Motor neuron (in vitro differentiated cells): Measurements from ENCODE around the gene NPFFR2. TPM values are rescaled to one million over a fixed set of nuclear protein-coding genes. Genes with fewer than 3 reads are reported as not detected.
"Not testable (repeated sequence)": the region's sequence is repeated elsewhere in the genome, so short reads cannot be mapped to it uniquely, and the experiment has no call there.

Experiments used
- ATAC-seq, 8 experiments: fragments of 200-7000 bp; cut with Tn5 transposase; replicated peaks in 6 of 8; 2 replicates each; pipeline ENCODE4 v1.8.0; 2021; ENCODE audit warnings: mild to moderate bottlenecking in 8 of 8, moderate library complexity in 8 of 8
- H3K27ac ChIP-seq, 2 donors: fragments of 250-450 bp; sonication (Bioruptor Pico); 2 replicates each; pipeline ENCODE4 v1.9.0; 2021; ENCODE audit warnings: antibody characterized with exemption in 2 of 2, mild to moderate bottlenecking in 2 of 2, moderate library complexity in 1 of 2
- H3K4me1 ChIP-seq, 2 donors: fragments of 250-450 bp; sonication (Bioruptor Pico); replicated peaks in 1 of 2; 2 replicates each; pipeline ENCODE4 v1.6.1; 2021; ENCODE audit warnings: antibody characterized with exemption in 2 of 2, mild to moderate bottlenecking in 2 of 2, moderate library complexity in 1 of 2
- H3K4me3 ChIP-seq, 5 donors: fragments of 250-450 bp; sonication (Bioruptor Pico); 2 replicates each; pipeline ENCODE4 v1.9.0; 2021; ENCODE audit warnings: antibody characterized with exemption in 5 of 5, mild to moderate bottlenecking in 5 of 5, moderate library complexity in 4 of 5
- WGBS, 10 experiments: fragments of 450-650 bp; shearing (Covaris generic); methylation state at CpG; one replicate each; pipeline ENCODE4 v1.0.0; 2022; 5-methylcytosine and 5-hydroxymethylcytosine counted together
- in situ Hi-C, 9 experiments: fragments of 400-800 bp; cut with MboI; loops; one replicate each; pipeline ENCODE4 v1.15.0; 2021; ENCODE audit warnings: low sequenced_read_pairs in 9 of 9, low pct_unique_long_range_greater_than_20kb in 2 of 9; ENCODE audit not compliant: unreplicated experiment in 9 of 9
- total RNA-seq, 8 experiments: library from RNA; unstranded; fragments of 300-600 nt; gene quantifications; 2 replicates each; pipeline versions ENCODE4 v1.2.3 to v1.2.4, GENCODE V29; 2022

NPFFR2 gene
- total RNA-seq, 8 experiments from 2014 or later, result 0.21 to 1.1 (median 0.37) TPM; not detected in 3

GRCh38 chr4:72076562-72076961 is 44.8 kb downstream of the NPFFR2 start:
- Histone ChIP-seq H3K4me1 (peaks cover 0 to 2% of the 10 kb centered on the region in 2 donors), H3K4me3 (no peak overlapping the region), H3K27ac (no peak overlapping the region)
- ATAC-seq, result peak in 4 of 8 experiments; percentile 24 to 91 (median 66)
- in situ Hi-C loops, result no loop called here

DNA sequence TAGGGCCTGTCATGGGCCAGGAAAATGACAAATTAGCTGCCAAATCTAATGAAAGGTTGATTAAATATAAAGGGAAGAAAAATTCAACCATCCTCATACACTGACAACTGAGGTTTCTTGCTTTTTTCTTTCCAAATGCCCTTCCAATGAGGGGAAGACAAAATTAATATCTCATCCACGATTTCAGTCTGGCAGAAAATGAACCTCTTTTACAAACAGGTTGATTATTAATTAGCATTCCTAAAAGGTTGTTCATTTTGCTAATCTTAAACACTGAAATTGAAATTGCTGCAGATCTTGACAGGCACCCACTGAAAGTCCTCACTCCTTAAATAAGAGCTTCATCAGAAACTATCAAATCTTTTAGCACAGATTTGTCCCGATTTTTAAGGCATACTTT is 45.5 kb downstream of the NPFFR2 start:
- no peaks in the 10 kb centered on the region for H3K4me1 ChIP-seq
- H3K27ac ChIP-seq, result no peak overlapping the region
- 0 to 83% (median 63%) methylated on average over 1 to 2 of the region's 2 CpGs for WGBS, 10 experiments
- in situ Hi-C loops, result no loop called here
- no peak for ATAC-seq
- H3K4me3 ChIP-seq, result no peak overlapping the region

DNA sequence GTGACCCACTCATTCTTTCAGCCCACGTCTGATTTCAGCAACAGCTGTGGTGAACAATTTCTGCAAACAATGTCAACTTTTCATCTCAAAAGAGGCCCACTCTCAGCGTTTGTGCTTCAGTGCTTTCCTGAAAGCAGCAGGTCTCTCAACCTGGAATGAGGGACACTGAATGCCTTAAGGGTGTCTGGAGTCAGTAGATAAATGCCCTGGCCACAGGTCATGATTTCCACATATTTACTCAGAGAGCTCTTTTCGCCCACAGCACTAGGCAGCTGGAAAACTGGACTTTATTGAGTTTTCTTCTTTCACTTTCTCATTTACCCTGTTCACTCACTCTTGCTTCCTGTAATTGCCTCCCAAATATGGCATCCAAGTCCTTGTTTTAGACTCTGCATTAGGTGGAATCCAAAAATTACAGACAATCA is 52.8 kb downstream of the NPFFR2 start:
- no peak overlapping the region for H3K27ac ChIP-seq
- no peak overlapping the region for H3K4me3 ChIP-seq
- peak in 2 of 8 experiments; percentile 43 to 46 for ATAC-seq
- WGBS, 10 experiments, result 0 to 86% (median 28%) methylated on average over 1 to 3 of the region's 3 CpGs; no CpG with 5 or more reads in 2 of the 10 experiments
- no peaks in the 10 kb centered on the region for H3K4me1 ChIP-seq
- in situ Hi-C loops, result no loop called here

GRCh38 chr4:72090606-72091005 is 58.8 kb downstream of the NPFFR2 start:
- in situ Hi-C loops, ATAC-seq, H3K4me1 ChIP-seq, H3K4me3 ChIP-seq, H3K27ac ChIP-seq: not testable (repeated sequence)
- WGBS, 10 experiments, result 0 to 100% (median 94%) methylated on average over 1 to 2 of the region's 2 CpGs; no CpG with 5 or more reads in 1 of the 10 experiments

GRCh38 chr4:72094059-72094797 is 62.4 kb downstream of the NPFFR2 start:
- no peak overlapping the region for H3K27ac ChIP-seq
- no peaks in the 10 kb centered on the region for H3K4me1 ChIP-seq
- no peak overlapping the region for H3K4me3 ChIP-seq
- 33 to 100% (median 82%) methylated on average over 1 to 3 of the region's 5 CpGs; no CpG with 5 or more reads in 2 of the 10 experiments for WGBS, 10 experiments
- in situ Hi-C loops, result no loop called here
- ATAC-seq, result peak in 4 of 8 experiments; percentile 21 to 55 (median 40)

DNA sequence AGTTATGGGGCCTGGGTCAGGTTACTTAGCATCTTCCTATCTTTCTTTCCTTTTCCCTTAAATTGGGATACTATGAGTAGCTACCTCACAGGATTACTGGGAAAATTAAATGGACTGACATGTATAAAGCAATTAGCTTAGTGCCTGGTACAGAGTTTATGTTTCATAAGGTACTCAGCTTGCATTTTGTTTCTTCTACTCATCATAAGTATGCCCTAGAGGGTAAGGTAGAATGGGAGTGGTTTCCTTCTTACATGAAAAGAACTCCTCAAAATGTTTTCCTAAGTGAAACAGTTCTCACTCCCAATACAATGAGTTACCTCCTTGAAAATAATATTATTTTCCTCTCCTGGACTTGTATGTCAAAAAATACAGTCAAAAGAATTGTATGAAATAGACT is 75.7 kb downstream of the NPFFR2 start:
- H3K27ac ChIP-seq, result no peak overlapping the region
- peaks cover 0 to 5% of the 10 kb centered on the region in 2 donors for H3K4me1 ChIP-seq
- H3K4me3 ChIP-seq, result no peak overlapping the region
- in situ Hi-C loops, result no loop called here
- no peak for ATAC-seq

- no peak overlapping the region for H3K27ac ChIP-seq
- H3K4me3 ChIP-seq, result no peak overlapping the region
- no peak for ATAC-seq
- in situ Hi-C loops, result no loop called here
- H3K4me1 ChIP-seq, result peaks cover 0 to 5% of the 10 kb centered on the region in 2 donors
- 0 to 100% (median 73%) methylated on average over 1 to 2 of the region's 2 CpGs for WGBS, 10 experiments
Observed at GRCh38 chr4:72109364-72109763, 77.6 kb downstream of the NPFFR2 start.

GRCh38 chr4:72109959-72110497 is 78.2 kb downstream of the NPFFR2 start:
- in situ Hi-C loops, result no loop called here
- H3K4me1 ChIP-seq, result peaks cover 0 to 5% of the 10 kb centered on the region in 2 donors
- no peak overlapping the region for H3K27ac ChIP-seq
- ATAC-seq, result no peak
- H3K4me3 ChIP-seq, result no peak overlapping the region
- 0 to 100% (median 89%) methylated on average over 1 to 2 of the region's 2 CpGs; no CpG with 5 or more reads in 3 of the 10 experiments for WGBS, 10 experiments

- Histone ChIP-seq H3K27ac (no peak overlapping the region), H3K4me1 (peaks cover 0 to 5% of the 10 kb centered on the region in 2 donors), H3K4me3 (no peak overlapping the region)
- peak in 5 of 8 experiments; percentile 50 to 74 (median 67) for ATAC-seq
- in situ Hi-C loops, result no loop called here
- 50 to 100% (median 82%) methylated on average over 1 of the region's 1 CpG; no CpG with 5 or more reads in 4 of the 10 experiments for WGBS, 10 experiments
Observed at GRCh38 chr4:72110886-72111285, 79.1 kb downstream of the NPFFR2 start.

DNA sequence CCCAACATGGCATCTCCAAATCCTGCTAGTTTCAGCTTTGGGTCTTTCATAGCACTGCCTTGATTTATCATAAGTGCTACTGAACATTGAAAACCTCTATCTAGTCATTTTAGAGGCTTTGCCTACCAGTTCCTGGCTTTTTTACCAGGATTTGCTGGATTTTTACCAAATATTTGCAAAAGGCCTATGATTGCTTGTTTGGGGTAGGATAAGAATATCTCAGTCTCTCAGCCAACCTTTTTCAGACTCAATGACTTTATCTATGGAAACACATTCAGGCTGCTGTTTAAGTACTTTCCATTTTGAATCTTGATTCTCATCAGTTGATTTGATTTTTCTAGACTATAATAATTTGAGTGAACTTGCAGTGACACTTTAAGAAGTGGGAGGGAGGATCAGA is 80.1 kb downstream of the NPFFR2 start:
- no peak for ATAC-seq
- H3K4me3 ChIP-seq, result no peak overlapping the region

GRCh38 chr4:72112514-72113156 is 80.8 kb downstream of the NPFFR2 start:
- ATAC-seq, result peak; percentile 57 to 95 (median 92)
- Histone ChIP-seq H3K4me1 (peaks cover 0 to 5% of the 10 kb centered on the region in 2 donors), H3K4me3 (no peak overlapping the region), H3K27ac (no peak overlapping the region)
- WGBS, 10 experiments, result 17 to 95% (median 50%) methylated on average over 1 to 3 of the region's 3 CpGs; no CpG with 5 or more reads in 1 of the 10 experiments
- in situ Hi-C loops, result no loop called here

More for the DNA sequence above, 80.1 kb downstream of the NPFFR2 start:
- H3K27ac ChIP-seq, result no peak overlapping the region
- H3K4me1 ChIP-seq, result peaks cover 0 to 5% of the 10 kb centered on the region in 2 donors
- in situ Hi-C loops, result no loop called here

GRCh38 chr4:72118017-72118416 is 86.2 kb downstream of the NPFFR2 start:
- in situ Hi-C loops, result no loop called here

GRCh38 chr4:72119946-72120345 is 88.1 kb downstream of the NPFFR2 start:
- Histone ChIP-seq H3K4me3 (no peak overlapping the region), H3K4me1 (no peaks in the 10 kb centered on the region), H3K27ac (no peak overlapping the region)
- in situ Hi-C loops, result no loop called here
- ATAC-seq, result no peak
- WGBS, 10 experiments, result 0 to 80% (median 57%) methylated on average over 1 to 3 of the region's 3 CpGs; no CpG with 5 or more reads in 4 of the 10 experiments

More at GRCh38 chr4:72118017-72118416, 86.2 kb downstream of the NPFFR2 start:
- ATAC-seq, result no peak
- Histone ChIP-seq H3K4me1 (no peaks in the 10 kb centered on the region), H3K4me3 (no peak overlapping the region), H3K27ac (no peak overlapping the region)
- WGBS, 10 experiments, result 21 to 100% (median 81%) methylated on average over 1 to 3 of the region's 3 CpGs; no CpG with 5 or more reads in 1 of the 10 experiments
